HG02588 (cell line): Measurements from ENCODE around the gene SELENOT.
"Not testable (repeated sequence)": the region's sequence is repeated elsewhere in the genome, so short reads cannot be mapped to it uniquely, and the experiment has no call there.

Experiments
- ATAC-seq: cut with Tn5 transposase; IDR thresholded peaks from one replicate; pipeline ENCODE4 v1.9.1; 2021; ENCODE audit warnings: mild to moderate bottlenecking, moderate library complexity; ENCODE audit not compliant: unreplicated experiment

The SELENOT gene

DNA sequence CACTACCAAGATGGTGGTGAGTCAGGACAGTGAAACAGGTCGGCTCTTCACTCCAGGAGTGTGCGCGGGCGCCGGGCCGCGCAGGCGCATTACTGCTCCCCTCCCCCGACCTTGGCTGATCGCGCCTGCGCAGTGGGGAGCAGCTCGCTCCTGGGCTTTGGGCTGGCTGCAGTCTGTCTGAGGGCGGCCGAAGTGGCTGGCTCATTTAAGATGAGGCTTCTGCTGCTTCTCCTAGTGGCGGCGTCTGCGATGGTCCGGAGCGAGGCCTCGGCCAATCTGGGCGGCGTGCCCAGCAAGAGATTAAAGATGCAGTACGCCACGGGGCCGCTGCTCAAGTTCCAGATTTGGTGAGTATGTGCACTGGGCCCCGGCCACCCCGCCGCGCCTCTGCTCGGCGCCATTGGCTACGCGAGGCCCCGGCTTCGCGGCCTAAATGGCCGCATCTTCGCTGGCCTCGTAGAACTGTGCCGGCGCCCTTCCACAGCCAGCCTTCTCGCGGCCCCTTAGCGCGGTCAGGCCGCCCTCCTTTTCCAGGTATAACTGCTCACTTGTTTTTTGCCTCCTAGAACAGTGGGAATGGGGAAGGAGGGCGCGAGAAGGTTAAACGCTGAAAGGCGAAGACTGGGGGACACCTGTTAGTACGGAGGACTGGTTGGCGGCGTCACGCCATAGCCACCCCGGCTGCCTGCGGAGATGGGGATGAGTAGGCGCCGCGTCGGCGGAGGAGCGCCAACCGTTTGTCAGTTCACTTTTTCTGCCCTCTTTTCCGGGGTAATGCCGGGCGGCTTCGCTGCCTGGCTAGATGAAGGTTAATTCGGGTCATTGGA is at the start of gene SELENOT:
TSS of gene SELENOT (plus strand) at position 169 of the 827 bp plus-strand sequence. CDS start at position 211, 42 bp downstream.
- ATAC-seq = peak; percentile 60

- ATAC-seq = no peak
Observed at GRCh38 chr3:150555859-150556436, 47.2 kb upstream of the SELENOT start.

- ATAC-seq = no peak
Observed at GRCh38 chr3:150556792-150557191, 46.3 kb upstream of the SELENOT start.

DNA sequence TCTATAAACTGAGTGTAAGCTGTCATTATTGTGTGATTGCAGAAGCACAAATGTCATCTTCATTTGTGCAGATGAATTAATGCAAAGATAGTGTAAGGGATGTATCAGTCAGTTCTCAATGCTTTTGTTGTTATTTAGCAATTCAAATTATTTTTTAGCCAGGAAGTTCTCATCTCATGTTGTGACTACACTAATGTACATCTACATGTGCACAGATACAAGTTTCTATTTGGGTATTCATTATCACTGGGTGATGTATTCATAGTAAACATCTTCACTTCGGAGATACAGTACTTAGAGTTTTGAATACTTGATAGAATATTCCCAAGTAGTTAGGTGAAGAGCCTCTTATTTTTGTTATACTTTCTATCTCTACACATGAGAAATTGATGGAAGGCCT is 45.4 kb upstream of the SELENOT start:
- ATAC-seq = no peak

DNA sequence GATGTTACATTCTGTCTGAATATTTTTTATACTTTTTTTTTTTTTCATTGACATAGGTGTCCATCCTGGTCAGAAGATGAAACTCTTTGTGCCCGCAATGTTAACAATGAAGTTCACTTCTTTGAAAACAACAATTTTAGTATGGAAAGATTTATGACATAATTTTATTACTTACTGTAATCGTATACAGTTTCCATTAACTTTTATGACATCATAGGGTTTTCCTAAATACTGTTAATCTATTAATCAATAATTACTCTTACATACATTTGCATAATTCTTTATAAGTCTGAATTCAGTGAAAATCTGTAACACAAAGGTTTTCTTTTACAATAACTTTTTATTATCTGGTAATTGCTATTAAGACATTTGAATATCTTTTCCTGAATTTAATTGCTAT is 38.9 kb upstream of the SELENOT start:
- no peak for ATAC-seq

DNA sequence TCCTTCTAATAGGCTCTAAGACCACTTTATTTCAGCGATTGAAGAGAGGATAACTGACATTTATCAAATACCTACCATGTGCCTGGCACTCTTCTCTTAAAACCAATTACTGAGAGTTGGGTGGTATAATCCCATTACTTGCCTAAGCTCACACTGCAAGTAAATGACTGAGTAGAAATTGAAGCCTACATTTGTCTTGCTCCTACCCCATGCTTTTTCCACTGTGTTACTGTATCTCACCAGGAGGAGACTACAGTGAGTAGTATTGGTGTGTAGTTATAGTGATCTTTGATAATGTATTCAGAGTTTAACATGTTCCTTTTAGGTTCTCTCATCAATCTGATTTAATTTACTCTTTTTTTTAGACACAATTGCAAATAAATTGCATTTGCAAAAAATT is 35.8 kb upstream of the SELENOT start:
- ATAC-seq = no peak

DNA sequence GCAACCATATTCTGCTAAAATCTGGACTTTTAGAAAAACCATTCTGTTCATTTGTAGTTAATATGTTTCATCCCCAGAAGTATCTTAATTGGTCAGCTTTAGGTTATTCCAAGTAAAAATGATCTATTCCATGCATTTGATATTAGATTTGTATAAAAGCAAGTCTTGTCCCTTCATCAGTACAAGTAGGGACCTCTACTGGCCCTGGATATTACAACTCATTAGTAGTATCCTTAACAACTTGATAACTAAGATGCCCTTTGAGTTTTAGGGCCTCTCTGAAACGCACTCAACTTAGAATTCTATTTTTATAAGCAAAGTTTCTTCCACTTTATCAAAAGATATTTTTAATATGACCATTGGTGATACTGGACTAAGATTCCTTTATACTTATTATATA is 25.3 kb upstream of the SELENOT start:
- ATAC-seq = no peak

GRCh38 chr3:150581174-150581573 is 21.9 kb upstream of the SELENOT start:
- ATAC-seq = no peak

- ATAC-seq = peak; percentile 64
Observed at GRCh38 chr3:150582620-150583019, 20.5 kb upstream of the SELENOT start.

DNA sequence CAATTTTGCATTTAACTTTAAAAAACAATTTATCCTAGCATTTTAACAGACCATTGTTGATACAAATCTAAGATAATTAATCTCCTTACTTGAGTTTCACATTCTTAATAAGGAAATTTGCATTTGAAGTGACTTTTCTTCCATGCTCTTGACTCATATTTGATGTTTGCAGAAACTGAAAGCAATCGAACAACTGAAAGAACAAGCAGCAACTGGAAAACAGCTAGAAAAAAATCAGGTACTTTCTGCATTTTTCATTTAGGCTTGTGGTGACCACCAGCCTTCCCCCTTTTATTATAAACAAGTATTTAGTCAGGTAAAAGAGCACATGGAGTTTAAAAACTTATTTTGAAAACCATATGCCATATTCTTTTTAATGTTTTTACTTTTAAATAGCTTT is 20.1 kb upstream of the SELENOT start:
- peak; percentile 54 for ATAC-seq

GRCh38 chr3:150588027-150588830 is 14.9 kb upstream of the SELENOT start:
- no peak for ATAC-seq

DNA sequence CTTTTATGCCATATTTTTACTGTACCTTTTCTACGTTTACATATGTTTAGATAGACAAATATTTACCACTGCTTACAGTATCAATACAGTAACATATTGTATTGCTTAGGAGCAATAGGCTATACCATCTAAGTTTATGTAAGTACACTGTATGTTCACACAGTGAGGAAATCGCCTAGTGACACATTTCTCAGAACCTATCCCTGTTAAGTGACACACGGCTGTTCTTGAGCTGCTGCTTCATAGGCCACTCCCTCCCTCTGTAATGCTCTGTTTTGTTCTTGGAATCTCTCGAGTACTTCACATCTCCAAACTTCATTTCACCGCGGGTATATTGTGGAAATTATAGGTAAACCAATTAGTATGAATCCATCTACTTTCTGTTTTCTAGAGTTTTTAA is 13.4 kb upstream of the SELENOT start:
- ATAC-seq = no peak

DNA sequence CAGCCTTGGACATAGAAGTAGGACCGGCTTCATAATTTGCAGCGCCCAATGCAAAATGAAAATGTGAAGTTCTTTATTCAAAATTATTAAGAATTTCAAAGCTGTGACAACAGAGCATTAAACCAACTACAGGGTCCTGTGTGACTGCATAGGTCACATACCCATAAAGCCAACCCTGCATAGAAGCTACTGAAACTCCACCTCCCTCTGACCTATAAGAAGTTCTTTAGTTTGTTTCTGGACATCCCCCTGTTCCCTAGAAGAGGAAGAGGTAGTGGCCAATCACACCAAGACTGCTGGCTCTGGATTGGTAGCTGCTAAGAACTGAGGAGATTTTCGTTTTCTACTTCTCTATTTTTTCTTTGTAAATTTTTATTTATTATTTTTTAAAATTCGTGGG is 9.0 kb upstream of the SELENOT start:
- no peak for ATAC-seq

- ATAC-seq = no peak
Observed at GRCh38 chr3:150597646-150598045, 5.5 kb upstream of the SELENOT start.

DNA sequence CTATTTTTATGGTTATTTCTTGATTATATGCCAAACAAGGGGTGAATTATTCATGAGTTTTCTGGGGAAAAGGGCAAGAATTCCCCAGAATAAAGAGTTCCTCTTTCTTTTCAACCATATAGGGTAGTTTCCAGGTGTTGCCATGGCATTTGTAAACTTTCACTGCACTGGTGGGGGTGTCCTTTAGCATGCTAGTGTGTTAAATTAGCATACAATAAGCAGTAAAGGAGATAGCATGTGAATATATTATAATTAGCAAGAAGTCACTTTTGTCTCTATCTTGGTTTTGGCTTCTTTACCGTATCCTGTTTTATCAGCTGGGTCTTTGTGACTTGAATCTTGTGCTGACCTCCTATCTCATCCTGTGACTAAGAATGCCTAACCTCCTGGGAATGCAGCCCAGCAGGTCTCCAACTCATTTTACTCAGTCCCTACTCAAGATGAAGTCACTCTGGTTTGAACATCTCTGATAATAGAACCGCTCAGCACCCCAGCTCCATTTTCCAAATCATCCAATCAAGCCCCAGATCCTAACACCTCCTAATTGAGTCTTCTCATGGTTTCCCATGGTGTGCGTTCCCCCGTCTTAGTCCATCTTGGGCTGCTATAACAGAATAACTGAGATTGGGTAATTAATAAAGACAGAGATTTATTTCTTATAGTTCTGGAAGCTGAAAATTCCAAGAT is 3.4 kb upstream of the SELENOT start:
- no peak for ATAC-seq

DNA sequence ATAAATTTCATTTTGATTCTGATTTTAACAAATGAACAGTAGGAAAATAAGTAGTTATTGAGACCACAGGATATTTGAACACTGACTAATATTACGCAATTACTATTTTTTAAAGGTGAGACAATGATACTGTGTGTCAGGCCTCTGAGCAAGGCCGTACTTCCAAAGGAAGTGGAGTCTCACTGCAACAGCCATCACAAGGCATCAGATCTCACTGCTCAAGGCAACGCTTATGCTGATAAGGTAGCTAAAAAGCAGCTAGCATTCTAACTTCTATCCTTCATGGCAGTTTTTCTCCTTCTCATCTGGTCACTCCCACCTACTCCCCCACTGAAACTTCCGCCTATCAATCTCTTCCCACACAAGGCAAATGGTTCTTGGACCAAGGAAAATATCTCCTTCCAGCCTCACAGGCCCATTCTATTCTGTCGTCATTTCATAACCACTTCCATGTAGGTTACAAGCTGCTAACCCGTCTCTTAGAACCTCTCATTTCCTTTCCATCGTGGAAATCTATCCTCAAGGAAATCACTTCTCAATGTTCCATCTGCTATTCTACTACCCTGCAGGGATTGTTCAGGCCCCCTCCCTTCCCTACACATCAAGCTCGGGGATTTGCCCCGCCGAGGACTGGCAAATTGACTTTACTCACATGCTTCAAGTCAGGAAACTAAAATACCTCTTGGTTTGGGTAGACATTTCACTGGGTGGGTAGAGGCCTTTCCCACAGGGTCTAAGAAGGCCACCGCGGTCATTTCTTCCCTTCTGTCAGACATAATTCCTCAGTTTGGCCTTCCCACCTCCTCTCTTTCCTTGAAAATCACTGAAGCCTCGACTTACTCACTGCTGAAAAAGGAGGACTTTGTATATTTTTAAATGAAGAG is 2.2 kb upstream of the SELENOT start:
- not testable (repeated sequence) for ATAC-seq

DNA sequence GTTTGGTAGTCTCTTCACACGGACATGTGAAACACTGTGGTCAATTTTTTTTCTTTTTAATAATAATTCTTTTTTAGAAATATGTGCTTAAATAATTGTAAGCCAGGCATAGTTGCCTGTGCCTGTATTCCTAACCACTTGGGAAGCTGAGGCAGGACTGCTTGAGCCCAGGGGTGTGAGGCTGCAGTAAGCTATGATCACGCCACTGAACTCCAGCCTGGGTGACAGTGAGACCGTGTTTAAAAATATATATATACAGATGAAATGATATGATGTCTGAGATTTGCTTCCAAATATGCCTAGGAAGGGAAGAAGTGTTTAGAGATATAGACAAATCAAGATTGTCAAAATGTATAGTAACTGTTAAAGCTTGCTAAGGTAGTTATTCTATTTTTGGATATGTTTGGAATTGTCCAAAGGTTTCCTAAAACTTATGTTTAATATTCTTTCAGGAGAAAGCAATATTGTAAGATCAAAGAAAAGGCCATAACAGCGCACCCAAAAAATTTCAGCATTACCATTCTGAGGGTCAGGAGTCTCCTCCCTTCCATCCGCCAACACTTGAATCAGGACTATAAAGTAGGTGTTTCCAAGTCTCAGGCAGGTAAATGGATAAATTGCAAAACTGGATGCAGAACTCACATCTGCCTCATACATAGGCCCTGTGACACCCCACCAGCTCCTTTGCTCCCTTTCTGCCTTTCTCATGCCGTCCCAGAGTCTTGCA is 532 bp upstream of the SELENOT start:
- ATAC-seq = peak; percentile 5

GRCh38 chr3:150603980-150604319 is 829 bp downstream of the SELENOT start:
- peak; percentile 0 for ATAC-seq

- ATAC-seq = no peak
Observed at GRCh38 chr3:150605998-150606641, 3.0 kb downstream of the SELENOT start.
